Esophagus muscularis mucosa (tissue), 4 donors: ENCODE measurements around the gene FAM149B1. TPM values are rescaled to one million over a fixed set of nuclear protein-coding genes. Genes with fewer than 3 reads are reported as not detected.

Source experiments
- DNase-seq: peaks from one replicate; pipeline ENCODE4 v3.0.0-alpha.2; 2017; ENCODE audit errors: extremely low spot score
- H3K27ac ChIP-seq, 4 donors: fragments of 200-600 bp; sonication (generic); replicated peaks in 1 of 4; 1 replicate in 3 of 4; 2 replicates in 1 of 4; pipeline ENCODE4 v1.5.1; 2016 to 2019; ENCODE audit warnings: mild to moderate bottlenecking in 1 of 4
- H3K27me3 ChIP-seq, 4 donors: fragments of 200-600 bp; sonication (generic); one replicate each; pipeline versions ENCODE4 v1.5.1 to v1.6.0; 2016 to 2019
- H3K36me3 ChIP-seq, 4 donors: fragments of 200-600 bp; sonication (generic); one replicate each; pipeline ENCODE4 v1.5.1; 2016 to 2019
- H3K4me1 ChIP-seq, 4 donors: fragments of 200-600 bp; sonication (generic); one replicate each; pipeline ENCODE4 v1.5.1; 2016 to 2019
- H3K4me3 ChIP-seq, 4 donors: fragments of 200-600 bp; sonication (generic); 1 replicate in 2 of 4; 2 replicates in 2 of 4; pipeline ENCODE4 v1.5.1; 2016 to 2019; ENCODE audit warnings: mild to moderate bottlenecking in 4 of 4, moderate library complexity in 1 of 4
- H3K9me3 ChIP-seq, 4 donors: fragments of 200-600 bp; sonication (generic); 1 replicate in 3 of 4; 2 replicates in 1 of 4; pipeline ENCODE4 v1.5.1; 2016 to 2019
- CTCF ChIP-seq, 3 experiments: fragments of 200-600 bp in 2 of 3; fragments of 450-650 bp in 1 of 3; sonication (generic) in 2 of 3; IDR thresholded peaks; one replicate each; pipeline ENCODE4 v1.5.1; 2017 to 2019; ENCODE audit warnings: antibody characterized with exemption in 3 of 3, mild to moderate bottlenecking in 2 of 3, moderate library complexity in 1 of 3
- EP300 ChIP-seq: sonication (generic); formaldehyde crosslinking; IDR thresholded peaks from one replicate; pipeline ENCODE4 v1.6.1; 2017; ENCODE audit warnings: antibody characterized with exemption
- POLR2A ChIP-seq: fragments of 450-650 bp; IDR thresholded peaks from one replicate; pipeline ENCODE4 v1.6.1; 2017; ENCODE audit warnings: antibody characterized with exemption, moderate library complexity, mild to moderate bottlenecking, low read depth
- POLR2AphosphoS5 ChIP-seq, 2 donors: sonication (generic); formaldehyde crosslinking; IDR thresholded peaks; one replicate each; pipeline ENCODE4 v1.6.1; 2017; ENCODE audit warnings: antibody characterized with exemption in 2 of 2
- WGBS: methylation state at CpG from one replicate; pipeline ENCODE4 v1.1.5; 2018; 5-methylcytosine and 5-hydroxymethylcytosine counted together
- intact Hi-C: fragments of 100-400 bp; cut with DNase I; formaldehyde crosslinking; loops from one replicate; pipeline ENCODE4 v1.15.1; 2023
- total RNA-seq, 4 donors: library from RNA; depleted of rRNA; stranded (reverse); fragments of >200 nt; gene quantifications; one replicate each; pipeline versions ENCODE4 v1.1.0 to v1.2.1, GENCODE V29; 2016

The FAM149B1 gene
- total RNA-seq, 4 donors from 2014 or later = 14.1 to 18.0 (median 14.9) TPM

DNA sequence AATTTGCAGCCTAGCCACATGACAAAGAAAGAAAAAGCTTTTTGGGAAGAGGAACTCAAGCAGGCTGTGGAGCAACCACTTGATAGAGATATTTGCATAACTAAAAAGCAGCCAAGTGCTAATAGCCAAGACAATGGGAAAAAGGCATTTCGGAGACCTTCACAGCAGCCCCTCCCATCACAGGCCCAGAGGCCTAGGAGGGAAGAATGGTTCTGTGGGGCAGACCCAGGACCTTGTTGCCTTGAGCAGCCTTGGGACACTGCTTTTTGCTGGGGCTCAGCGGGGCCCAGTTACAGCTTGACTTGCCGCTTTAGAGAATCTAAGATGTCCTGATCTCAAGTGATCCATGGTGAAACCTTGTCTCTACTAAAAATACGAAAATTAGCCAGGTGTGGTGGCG lies 38.5 kb downstream of the FAM149B1 start:
- no peak for DNase-seq
- Histone ChIP-seq H3K27me3 (no peaks in the 10 kb centered on the region), H3K36me3 (peaks cover 12 to 44% (median 17%) of the 10 kb centered on the region in 4 donors), H3K4me3 (no peak overlapping the region), H3K4me1 (no peaks in the 10 kb centered on the region), H3K27ac (no peak overlapping the region), H3K9me3 (no peaks in the 10 kb centered on the region)
- intact Hi-C loops = no loop called here
- no peak for TF ChIP-seq EP300
- no peak for TF ChIP-seq POLR2A
- TF ChIP-seq CTCF (IDR thresholded peaks at IDR 0.05) = no peak
- TF ChIP-seq POLR2AphosphoS5 (IDR thresholded peaks at IDR 0.05) = no peak
- WGBS = 98% methylated on average over 5 of the region's 5 CpGs

DNA sequence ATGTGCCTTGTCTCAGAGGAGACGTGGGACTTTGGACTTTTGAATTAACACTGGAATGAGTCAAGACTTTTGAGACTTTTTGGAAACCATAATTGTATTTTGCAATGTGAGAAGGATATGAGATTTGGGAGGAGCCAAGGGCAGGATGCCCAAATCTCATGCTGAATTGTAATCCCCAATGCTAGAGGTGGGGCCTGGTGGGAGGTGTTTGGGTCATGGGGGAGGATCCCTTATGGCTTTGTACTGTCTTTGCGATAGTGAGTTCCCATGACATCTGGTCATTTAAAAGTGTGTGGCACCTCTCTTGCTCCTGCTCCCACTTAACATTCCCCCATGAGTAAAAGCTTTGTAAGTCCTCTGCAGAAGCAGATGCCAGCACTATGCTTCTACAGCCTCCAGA lies 40.0 kb downstream of the FAM149B1 start:
- H3K27me3 ChIP-seq = no peaks in the 10 kb centered on the region
- H3K9me3 ChIP-seq = no peaks in the 10 kb centered on the region
- H3K36me3 ChIP-seq = peaks cover 2 to 43% (median 16%) of the 10 kb centered on the region in 4 donors
- H3K4me3 ChIP-seq = no peak overlapping the region
- H3K4me1 ChIP-seq = peaks cover 0 to 9% (median 6%) of the 10 kb centered on the region in 4 donors
- intact Hi-C loops = no loop called here
- H3K27ac ChIP-seq = no peak overlapping the region
- no peak for DNase-seq
- TF ChIP-seq CTCF (IDR thresholded peaks at IDR 0.05) (no peak), POLR2A (no peak), EP300 (no peak), POLR2AphosphoS5 (IDR thresholded peaks at IDR 0.05) (no peak)
- WGBS = 91% methylated on average over 2 of the region's 2 CpGs

GRCh38 chr10:73209705-73210104 lies 41.8 kb downstream of the FAM149B1 start:
- WGBS = 81% methylated on average over 1 of the region's 1 CpG
- no peak overlapping the region for H3K4me3 ChIP-seq
- peaks cover 0 to 10% (median 6%) of the 10 kb centered on the region in 4 donors for H3K4me1 ChIP-seq

GRCh38 chr10:73210395-73211105 lies 42.6 kb downstream of the FAM149B1 start:
- Histone ChIP-seq H3K27ac (no peak overlapping the region), H3K27me3 (no peaks in the 10 kb centered on the region), H3K4me3 (no peak overlapping the region), H3K36me3 (peaks cover 0 to 39% (median 16%) of the 10 kb centered on the region in 4 donors), H3K9me3 (no peaks in the 10 kb centered on the region), H3K4me1 (peaks cover 0 to 10% (median 6%) of the 10 kb centered on the region in 4 donors)
- DNase-seq = no peak
- intact Hi-C loops = no loop called here
- 92% methylated on average over 3 of the region's 3 CpGs for WGBS
- TF ChIP-seq CTCF (IDR thresholded peaks at IDR 0.05) (no peak), POLR2AphosphoS5 (IDR thresholded peaks at IDR 0.05) (no peak), EP300 (no peak), POLR2A (no peak)

More at GRCh38 chr10:73209705-73210104, 41.8 kb downstream of the FAM149B1 start:
- H3K9me3 ChIP-seq = no peaks in the 10 kb centered on the region
- peaks cover 0 to 39% (median 16%) of the 10 kb centered on the region in 4 donors for H3K36me3 ChIP-seq
- intact Hi-C loops = no loop called here
- TF ChIP-seq POLR2A = no peak
- no peak for TF ChIP-seq CTCF (IDR thresholded peaks at IDR 0.05)
- no peak for TF ChIP-seq EP300
- TF ChIP-seq POLR2AphosphoS5 (IDR thresholded peaks at IDR 0.05) = no peak
- no peak overlapping the region for H3K27ac ChIP-seq
- H3K27me3 ChIP-seq = no peaks in the 10 kb centered on the region
- no peak for DNase-seq
